HUES48 (cell line): ENCODE measurements around the gene LILRA6.

ENCODE experiments used
- H3K27ac ChIP-seq: one replicate; pipeline ENCODE4 v1.7.0; 2013; ENCODE audit warnings: low read depth, low read length, inconsistent platforms
- H3K27me3 ChIP-seq: 2 replicates; pipeline ENCODE4 v1.6.1; 2013; ENCODE audit warnings: mild to moderate bottlenecking, low read length; ENCODE audit not compliant: control insufficient read depth, insufficient read depth
- H3K36me3 ChIP-seq: 2 replicates; pipeline ENCODE4 v1.6.1; 2013; ENCODE audit warnings: low read length; ENCODE audit not compliant: control insufficient read depth, insufficient read depth
- H3K4me1 ChIP-seq: 2 replicates; pipeline ENCODE4 v1.6.1; 2013; ENCODE audit warnings: mild to moderate bottlenecking, low read length; ENCODE audit not compliant: control insufficient read depth, insufficient read depth
- H3K4me3 ChIP-seq: 2 replicates; pipeline ENCODE4 v1.5.1; 2013; ENCODE audit warnings: mild to moderate bottlenecking, low read depth, low read length
- H3K9ac ChIP-seq: 2 replicates; pipeline ENCODE4 v1.6.1; 2013; ENCODE audit warnings: mild to moderate bottlenecking, low read depth, low read length, moderate library complexity
- H3K9me3 ChIP-seq: 2 replicates; pipeline ENCODE4 v1.6.1; 2013; ENCODE audit warnings: low read length; ENCODE audit not compliant: control insufficient read depth, insufficient read depth

LILRA6 gene

DNA sequence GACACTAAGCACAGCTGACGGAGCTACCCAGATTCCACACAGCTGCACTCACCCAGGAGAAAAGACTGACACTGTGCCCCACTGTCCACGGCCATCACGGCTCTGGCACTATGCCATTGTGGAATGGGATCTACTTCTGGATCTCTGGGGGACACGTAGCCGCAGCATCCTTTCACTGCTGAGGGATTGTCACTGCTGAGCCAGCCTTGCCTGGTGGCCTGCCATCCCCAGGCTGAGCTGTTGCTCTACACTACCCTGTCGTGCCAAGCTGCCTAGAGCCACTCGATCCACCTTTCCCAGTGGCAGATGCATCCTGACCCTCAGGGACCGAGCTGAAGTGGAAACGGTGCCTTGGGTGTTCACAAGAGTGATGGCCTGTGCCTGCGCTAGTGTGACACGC, 19.5 kb upstream of the LILRA6 start:
- Histone ChIP-seq H3K36me3 (no peaks in the 10 kb centered on the region), H3K9me3 (no peaks in the 10 kb centered on the region), H3K4me1 (no peaks in the 10 kb centered on the region), H3K9ac (no peak overlapping the region), H3K4me3 (no peak overlapping the region), H3K27ac (no peak overlapping the region), H3K27me3 (no peaks in the 10 kb centered on the region; the same call in 1 of the 2 replicates)

DNA sequence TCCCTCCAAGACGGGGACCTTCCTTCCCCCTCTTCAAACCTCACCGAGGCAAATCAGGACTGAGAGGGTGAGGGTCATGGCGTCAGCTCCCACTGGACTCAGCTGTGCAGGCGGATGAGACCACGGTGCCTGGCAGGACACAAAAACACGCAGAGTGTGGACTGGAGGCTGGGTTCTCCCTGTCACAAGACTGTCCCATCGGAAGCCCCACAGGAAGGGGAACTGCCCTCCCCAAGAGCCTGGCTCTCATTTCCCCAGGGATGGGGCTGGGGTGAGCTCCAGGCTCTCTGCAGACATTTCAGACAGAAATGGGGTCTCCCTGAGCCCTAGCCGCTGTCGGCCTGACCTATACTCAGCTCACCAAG, 14.5 kb upstream of the LILRA6 start, which contains the start of gene LILRB5:
TSS of gene LILRB5 (minus strand) at position 158 of the 365 bp plus-strand sequence. CDS start at position 78, 80 bp downstream.
- no peaks in the 10 kb centered on the region for H3K9me3 ChIP-seq
- H3K36me3 ChIP-seq: no peaks in the 10 kb centered on the region
- H3K9ac ChIP-seq: no peak within 1 kb of the TSS
- no peak within 1 kb of the TSS for H3K27ac ChIP-seq
- H3K4me3 ChIP-seq: no peak within 1 kb of the TSS
- no peaks in the 10 kb centered on the region; the same call in 1 of the 2 replicates for H3K27me3 ChIP-seq
- peaks cover 7% of the 10 kb centered on the region; the same call in 1 of the 2 replicates for H3K4me1 ChIP-seq

DNA sequence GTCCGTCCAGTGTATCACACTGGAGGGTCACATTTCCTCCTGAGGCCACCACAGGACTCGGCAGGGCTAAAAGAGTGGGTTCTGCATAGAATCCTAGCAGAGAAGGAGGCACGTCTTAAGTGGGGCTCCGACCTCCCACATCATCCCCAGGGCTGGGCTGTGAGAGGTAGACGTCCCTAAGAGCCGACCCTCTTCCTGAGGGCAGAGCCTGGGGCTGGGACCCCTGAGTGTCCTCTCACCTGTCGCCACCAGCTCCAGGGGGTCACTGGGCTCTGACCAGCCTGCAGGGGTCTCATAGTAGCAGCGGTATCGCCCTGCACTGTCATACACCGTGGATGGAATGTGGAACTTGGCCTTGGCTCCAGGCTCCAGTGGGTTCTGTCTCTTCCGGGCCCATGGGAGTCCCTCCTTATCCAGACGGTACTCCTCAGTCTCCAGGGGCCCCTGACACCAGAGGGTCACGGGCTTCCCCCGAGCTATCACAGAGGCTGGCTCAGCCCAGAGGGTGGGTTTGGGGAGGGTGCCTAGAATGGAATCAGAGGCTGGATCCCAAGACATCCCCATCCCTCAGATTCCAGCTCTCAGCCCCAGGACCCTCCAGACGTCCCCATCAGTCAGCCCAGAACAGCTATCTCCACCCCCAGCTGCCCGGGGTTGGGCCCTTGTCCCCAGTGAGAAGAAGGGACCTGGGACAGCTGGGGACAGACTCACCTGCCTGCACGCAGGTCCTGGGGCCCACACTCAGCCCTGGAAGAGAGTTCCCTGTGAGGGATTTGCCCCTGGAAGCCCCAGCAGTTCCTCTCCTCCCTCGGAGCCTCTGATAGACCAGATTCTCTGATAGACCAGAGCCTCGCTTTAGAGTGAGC, 13.9 kb upstream of the LILRA6 start:
- H3K27me3 ChIP-seq: no peaks in the 10 kb centered on the region; the same call in 1 of the 2 replicates
- no peak overlapping the region for H3K9ac ChIP-seq
- H3K9me3 ChIP-seq: no peaks in the 10 kb centered on the region
- no peaks in the 10 kb centered on the region for H3K36me3 ChIP-seq
- no peak overlapping the region for H3K27ac ChIP-seq
- H3K4me3 ChIP-seq: no peak overlapping the region
- peaks cover 7% of the 10 kb centered on the region; the same call in 1 of the 2 replicates for H3K4me1 ChIP-seq

DNA sequence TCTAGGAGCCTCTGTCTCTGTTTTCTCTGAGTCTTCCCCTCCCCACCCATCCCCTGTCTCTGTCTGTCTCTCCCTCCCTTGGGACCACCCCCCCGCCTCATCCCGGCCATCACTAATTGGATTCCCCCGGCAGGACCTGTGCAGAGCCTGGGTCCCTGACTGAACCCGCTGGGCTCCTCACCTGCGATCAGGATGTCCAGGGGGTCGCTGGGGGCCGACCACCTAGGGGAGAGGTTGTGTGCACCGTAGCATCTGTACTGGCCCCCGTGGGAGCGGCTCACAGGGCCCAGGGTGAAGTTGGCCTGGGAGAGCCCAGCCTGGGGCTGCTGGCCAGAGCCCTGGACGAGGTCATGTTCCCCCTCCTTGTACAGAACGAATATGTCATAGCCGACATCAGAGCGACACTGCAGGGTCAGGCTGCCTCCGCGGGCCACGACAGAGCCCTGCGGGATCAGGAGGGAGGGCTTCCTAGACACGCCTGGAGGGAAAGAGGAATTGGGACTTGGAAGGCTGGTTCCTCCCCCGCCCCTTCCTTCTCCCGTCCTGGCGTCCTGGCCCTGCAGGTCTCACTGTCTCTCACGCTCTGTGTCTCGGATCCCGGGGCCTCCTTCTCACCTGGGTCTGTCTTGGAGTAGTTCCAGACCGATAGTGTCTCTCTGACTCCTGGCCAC, 12.7 kb upstream of the LILRA6 start:
- H3K27ac ChIP-seq: no peak overlapping the region
- H3K9ac ChIP-seq: no peak overlapping the region
- H3K9me3 ChIP-seq: no peaks in the 10 kb centered on the region
- H3K36me3 ChIP-seq: no peaks in the 10 kb centered on the region
- no peak overlapping the region for H3K4me3 ChIP-seq
- no peaks in the 10 kb centered on the region; the same call in 1 of the 2 replicates for H3K27me3 ChIP-seq
- H3K4me1 ChIP-seq: peaks cover 7% of the 10 kb centered on the region; the same call in 1 of the 2 replicates

DNA sequence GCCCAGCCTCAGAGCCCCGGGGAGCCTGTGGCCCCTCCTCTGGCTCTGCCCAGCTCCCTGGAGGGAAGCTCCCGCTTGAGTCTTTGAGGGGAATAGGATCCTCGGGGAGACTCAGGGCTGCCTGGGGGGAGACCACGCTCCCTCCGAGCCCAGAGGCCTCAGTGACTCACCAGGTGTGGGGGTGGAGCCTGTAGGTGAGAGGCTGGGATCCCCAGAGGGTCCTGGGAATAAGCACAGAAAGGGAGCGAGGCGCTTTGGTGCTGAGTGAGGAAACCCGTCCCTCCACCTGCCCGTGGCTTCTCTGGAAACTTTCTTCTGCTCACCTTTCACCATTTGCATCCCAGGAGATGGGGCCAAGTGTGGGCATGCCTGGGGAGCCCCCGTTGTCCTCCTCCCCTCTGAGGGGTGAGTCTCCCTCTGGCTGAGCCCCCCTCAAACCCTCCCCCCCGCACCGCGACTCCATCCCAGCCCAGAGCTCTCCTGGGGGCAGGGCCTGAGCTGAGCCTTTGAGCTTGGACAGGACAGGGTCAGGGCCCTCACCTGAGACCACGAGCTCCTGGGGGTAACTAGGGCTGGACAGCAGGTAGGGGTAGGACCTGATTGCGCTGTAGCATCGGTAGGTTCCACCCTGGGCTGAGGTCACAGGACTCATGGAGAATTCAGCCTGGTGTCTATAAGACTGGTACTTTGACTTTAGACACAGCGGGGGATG, 11.8 kb upstream of the LILRA6 start:
- H3K9me3 ChIP-seq: no peaks in the 10 kb centered on the region
- no peaks in the 10 kb centered on the region; the same call in 1 of the 2 replicates for H3K27me3 ChIP-seq
- H3K27ac ChIP-seq: no peak overlapping the region
- no peak overlapping the region for H3K4me3 ChIP-seq
- H3K4me1 ChIP-seq: peaks cover 7% of the 10 kb centered on the region; the same call in 1 of the 2 replicates
- H3K36me3 ChIP-seq: no peaks in the 10 kb centered on the region
- no peak overlapping the region for H3K9ac ChIP-seq

DNA sequence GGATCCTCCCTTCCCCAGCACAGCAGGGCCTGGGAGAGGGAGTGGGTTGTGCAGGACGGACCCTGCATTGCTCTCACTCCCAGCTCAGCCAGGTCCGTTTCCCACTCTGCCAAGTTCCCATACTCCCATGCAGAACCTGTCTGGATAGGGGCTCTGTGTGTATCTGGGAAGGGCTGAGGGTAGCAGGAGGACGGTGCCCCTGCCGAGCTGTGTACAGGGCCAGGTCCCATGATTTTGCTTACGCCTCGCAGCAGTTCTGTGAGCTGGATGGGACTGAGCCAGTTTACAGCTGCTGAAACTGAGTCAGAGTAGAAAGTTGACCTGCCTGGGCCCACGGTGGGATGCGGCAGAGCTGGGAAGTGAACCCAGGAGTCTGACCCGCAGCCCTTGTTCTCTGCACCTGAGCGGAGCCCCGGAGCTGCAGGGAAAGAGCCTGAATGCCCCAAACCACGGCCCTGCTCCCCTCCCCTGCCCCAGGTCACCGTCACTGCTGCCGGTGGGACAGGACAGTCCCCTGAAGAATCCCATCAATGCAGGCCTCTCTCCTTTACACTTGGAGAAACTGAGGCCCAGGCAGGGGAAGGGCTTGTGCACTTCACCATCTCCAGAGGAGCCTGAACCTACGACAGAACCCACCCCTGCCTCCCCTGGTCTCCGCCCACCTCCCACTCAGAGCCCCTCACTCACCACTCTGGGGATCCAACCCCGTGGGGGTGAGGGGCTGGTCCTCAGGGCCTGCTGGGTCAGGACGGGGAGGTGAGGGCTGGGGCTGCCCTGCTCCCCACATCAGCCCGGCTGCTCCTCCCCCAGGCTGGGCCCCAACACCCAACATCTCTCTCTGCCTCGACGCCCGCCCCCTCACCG, 11.0 kb upstream of the LILRA6 start:
- Histone ChIP-seq H3K4me1 (peaks cover 7% of the 10 kb centered on the region; the same call in 1 of the 2 replicates), H3K36me3 (no peaks in the 10 kb centered on the region), H3K27me3 (no peaks in the 10 kb centered on the region; the same call in 1 of the 2 replicates), H3K4me3 (no peak overlapping the region), H3K27ac (no peak overlapping the region), H3K9ac (no peak overlapping the region), H3K9me3 (no peaks in the 10 kb centered on the region)

DNA sequence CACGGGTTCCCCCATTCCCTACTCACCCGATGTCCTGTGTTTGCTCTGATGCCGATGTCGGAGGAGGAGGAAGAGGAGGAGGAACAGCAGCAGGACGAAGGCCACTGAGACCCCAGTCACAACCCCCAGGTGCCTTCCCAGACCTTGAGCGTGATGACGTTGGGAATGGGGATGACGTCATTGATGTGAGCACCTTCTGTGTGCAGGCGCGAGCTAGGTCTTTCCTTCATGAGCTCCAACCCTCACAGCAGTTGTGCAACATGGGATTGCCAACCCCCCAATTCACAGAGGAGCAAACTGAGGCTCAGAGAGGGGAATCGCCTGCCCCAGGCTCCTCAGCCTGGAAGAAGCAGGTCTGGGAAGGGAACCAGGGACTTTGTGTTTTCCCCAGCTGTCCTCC, 10.3 kb upstream of the LILRA6 start:
- H3K36me3 ChIP-seq: no peaks in the 10 kb centered on the region
- no peak overlapping the region for H3K4me3 ChIP-seq
- no peaks in the 10 kb centered on the region for H3K9me3 ChIP-seq
- no peak overlapping the region for H3K9ac ChIP-seq
- H3K4me1 ChIP-seq: peaks cover 7% of the 10 kb centered on the region; the same call in 1 of the 2 replicates
- H3K27ac ChIP-seq: no peak overlapping the region
- H3K27me3 ChIP-seq: no peaks in the 10 kb centered on the region; the same call in 1 of the 2 replicates

DNA sequence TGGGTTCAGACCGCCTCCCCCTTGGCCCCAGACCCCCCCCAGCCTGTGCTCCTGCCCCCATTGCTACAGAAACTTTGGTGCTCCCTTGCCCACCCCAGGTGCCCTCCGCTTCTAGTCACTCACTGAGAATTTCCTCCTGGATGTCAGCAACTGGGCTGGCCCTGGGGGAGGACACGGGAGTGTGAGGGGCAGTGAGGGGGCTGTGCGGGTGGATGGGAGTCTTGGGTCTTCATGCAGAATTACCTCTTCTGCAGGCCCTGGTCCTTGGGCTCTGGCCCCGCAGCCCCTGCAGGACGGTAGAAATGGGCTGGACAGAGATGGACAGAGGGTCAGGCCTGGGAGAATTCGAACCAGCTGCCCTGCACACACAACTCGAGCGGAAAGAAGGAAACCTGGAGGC, 9.7 kb upstream of the LILRA6 start:
- Histone ChIP-seq H3K9ac (no peak overlapping the region), H3K9me3 (no peaks in the 10 kb centered on the region), H3K4me3 (no peak overlapping the region), H3K27me3 (no peaks in the 10 kb centered on the region; the same call in 1 of the 2 replicates), H3K27ac (no peak overlapping the region), H3K4me1 (peaks cover 7% of the 10 kb centered on the region; the same call in 1 of the 2 replicates), H3K36me3 (no peaks in the 10 kb centered on the region)

DNA sequence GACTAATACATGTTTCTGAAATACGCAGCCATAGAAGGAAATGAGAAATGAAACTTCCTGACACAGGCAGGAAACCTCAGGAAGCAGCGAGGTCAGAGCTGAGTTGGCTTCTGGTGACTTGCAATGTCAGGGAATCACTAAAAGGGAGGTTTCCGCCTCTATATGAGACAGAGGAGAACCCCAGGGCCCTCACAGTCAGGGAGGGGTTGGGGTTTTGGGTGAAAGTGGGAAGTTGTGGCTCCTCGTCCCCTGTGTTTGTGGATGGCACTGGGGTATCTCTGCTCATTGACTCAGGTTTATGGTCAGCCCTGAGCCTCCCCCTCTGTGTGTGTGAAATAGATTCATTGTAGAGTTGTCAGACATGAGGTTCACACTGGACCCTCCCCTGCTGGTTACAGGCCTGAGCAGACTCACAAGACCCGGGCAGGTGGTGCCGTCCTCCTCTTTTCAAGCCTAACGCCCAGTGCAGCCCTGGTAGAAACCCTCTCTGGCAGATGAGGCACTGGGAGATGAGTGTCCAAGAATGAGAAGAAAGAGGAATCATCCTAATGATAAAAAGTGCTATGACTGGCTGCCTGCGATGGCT, 5.5 kb upstream of the LILRA6 start:
- no peak overlapping the region for H3K27ac ChIP-seq
- H3K9me3 ChIP-seq: no peaks in the 10 kb centered on the region
- H3K36me3 ChIP-seq: no peaks in the 10 kb centered on the region
- no peak overlapping the region for H3K4me3 ChIP-seq
- H3K9ac ChIP-seq: no peak overlapping the region
- H3K27me3 ChIP-seq: no peaks in the 10 kb centered on the region
- H3K4me1 ChIP-seq: no peaks in the 10 kb centered on the region
